ENCODE results near the gene TSHR.

- TF ChIP-seq ATF3 (CRISPR knock-in tag; conservative IDR thresholded peaks at IDR 0.05) (no peak), FOXK1 (CRISPR knock-in tag; IDR thresholded peaks at IDR 0.05) (no peak)
- TF ChIP-seq, protein P1, sequence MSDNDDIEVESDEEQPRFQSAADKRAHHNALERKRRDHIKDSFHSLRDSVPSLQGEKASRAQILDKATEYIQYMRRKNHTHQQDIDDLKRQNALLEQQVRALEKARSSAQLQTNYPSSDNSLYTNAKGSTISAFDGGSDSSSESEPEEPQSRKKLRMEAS (CRISPR knock-in tag; IDR thresholded peaks at IDR 0.05), result no peak
These were observed 2.8 kb downstream of the TSHR start for GRCh38 chr14:80958226-80958625.
